Activated T-cell treated with anti-CD3 and anti-CD28 coated beads, Interleukin-2, amount 50 U/mL, for 1 hour (primary cell): Measurements from ENCODE around the gene ATXN3.
"Not testable (repeated sequence)": the region's sequence is repeated elsewhere in the genome, so short reads cannot be mapped to it uniquely, and the experiment has no call there.

Experiments
- DNase-seq: peaks from one replicate; pipeline ENCODE4 v3.0.0-alpha.2; 2020

Gene ATXN3

DNA sequence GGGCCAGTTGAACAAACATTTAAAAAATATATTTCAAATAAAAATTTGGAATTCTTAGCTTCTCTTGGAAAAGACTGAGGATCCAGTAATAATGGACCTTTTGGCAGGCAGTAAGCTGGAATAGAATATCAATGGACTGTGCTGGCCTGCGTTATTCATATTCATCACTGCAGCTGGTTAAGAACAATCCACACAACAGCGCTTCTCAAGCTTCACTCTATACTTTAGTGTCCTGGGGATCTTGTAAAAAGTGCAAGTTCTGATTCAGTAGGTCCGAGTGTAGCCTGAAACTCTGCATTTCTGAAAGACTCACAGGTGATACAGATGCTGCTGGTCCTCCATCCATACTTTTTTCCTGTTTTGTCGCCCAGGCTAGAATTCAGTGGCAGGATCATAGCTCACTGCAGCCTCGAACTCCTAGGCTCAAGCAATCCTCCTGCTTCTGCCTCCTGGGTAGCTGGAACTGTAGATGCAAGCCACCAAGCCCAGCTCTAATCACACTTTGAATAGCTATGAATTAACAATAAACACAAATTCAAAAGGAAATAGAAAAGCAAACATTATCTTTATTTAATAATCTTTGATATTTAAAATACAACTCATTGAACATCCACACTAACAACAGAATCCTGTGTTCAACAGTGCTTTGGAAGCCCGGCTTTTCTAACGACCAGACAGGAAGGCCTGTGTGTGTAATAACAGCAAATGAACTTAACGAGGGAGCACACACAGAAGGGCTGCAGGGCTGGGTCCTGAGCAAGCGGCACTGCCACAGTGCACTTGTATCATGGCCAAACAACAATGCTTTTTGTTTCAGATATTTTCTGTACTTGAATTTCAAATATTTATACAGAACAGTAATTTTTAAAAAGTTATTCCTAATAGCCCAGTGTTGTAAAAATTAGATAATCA is 48.1 kb downstream of the ATXN3 start:
- no peak for DNase-seq

DNA sequence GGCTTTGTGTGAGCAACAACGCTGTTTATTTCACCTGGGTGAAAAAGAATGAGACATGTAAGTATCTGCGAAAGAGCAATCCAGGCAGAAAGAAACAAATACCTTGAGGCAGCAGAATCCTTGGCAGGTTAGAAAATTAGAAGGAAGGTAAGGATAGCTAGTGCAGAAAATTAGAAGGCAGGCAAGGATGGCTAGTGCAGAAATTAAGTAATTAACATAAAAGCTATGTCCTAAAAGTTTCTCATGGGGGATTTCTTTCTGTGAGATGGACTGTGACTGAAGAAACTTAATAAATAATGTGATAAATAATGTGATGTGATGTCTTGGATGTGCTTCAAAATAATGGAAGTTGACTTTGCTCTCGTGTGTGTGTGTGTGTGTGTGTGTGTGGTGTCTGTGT is 56.6 kb downstream of the ATXN3 start:
- no peak for DNase-seq

DNA sequence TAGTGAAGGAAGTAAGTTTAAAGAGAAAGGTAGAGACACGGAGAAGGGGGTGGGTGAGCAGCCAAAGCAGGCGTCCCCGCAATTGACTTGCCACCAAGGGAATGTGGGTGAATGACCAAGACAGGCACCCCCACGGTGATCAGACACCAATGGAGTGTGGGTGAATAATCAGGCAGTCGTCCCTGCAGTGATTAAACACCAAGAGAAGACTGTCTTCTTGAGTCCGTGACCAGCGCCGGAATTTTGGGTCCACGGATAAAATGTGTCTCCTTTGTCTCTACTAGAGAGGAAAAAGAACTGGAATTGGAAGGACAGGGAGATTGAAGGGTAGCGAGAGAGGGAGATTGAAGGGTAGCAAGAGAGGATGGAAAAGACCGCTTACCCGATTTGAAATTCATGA is 57.2 kb downstream of the ATXN3 start:
- not testable (repeated sequence) for DNase-seq

DNA sequence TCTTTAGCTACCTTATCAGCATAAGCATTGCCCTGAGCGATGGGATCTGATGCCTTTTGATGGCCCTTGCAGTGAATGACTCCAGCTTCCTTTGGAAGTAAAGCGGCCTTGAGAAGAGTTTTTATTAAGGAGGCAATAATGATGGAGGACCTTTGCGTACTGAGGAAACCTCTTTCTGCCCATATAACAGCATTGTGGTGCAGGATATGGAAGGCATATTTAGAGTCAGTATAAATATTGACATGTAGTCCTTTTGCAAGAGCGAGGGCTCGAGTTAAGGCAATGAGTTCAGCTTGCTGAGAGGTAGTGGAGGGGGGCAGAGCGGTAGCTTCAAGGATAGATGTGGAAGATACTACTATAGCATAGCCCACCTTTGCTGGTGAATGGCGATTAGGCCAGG is 60.5 kb downstream of the ATXN3 start:
- DNase-seq = not testable (repeated sequence)

DNA sequence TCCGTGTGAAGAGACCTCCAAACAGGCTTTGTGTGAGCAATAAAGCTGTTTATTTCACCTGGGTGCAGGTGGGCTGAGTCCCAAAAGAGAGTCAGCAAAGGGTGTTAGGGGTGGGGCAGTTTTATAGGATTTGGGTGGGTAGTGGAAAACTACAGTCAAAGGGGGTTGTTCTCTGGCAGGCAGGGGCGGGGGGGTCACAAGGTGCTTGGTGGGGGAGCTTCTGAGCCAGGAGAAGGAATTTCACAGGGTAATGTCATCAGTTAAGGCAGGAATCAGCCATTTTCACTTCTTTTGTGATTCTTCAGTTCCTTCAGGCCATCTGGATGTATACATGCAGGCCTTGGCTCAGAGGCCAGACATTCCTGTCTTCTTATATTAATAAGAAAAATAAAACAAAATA is 64.6 kb downstream of the ATXN3 start:
- not testable (repeated sequence) for DNase-seq

DNA sequence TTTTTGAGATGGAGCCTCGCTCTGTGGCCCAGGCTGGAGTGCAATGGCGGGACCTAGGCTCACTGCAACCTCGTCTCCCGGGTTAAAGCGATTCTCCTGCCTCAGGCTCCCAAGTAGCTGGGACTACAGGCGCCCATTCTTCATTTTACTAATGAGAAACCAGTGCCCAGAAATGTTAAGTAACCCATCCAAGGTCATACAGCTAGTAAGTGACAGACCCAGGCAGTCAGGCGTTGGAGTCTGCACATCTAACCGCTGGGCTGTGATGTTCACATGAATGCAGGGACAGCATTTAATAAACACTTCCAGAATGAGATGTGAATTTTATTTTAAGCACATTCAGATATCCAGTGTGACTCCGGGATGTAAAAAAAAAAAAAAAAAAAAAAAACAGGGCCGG is 65.2 kb downstream of the ATXN3 start:
- no peak for DNase-seq

DNA sequence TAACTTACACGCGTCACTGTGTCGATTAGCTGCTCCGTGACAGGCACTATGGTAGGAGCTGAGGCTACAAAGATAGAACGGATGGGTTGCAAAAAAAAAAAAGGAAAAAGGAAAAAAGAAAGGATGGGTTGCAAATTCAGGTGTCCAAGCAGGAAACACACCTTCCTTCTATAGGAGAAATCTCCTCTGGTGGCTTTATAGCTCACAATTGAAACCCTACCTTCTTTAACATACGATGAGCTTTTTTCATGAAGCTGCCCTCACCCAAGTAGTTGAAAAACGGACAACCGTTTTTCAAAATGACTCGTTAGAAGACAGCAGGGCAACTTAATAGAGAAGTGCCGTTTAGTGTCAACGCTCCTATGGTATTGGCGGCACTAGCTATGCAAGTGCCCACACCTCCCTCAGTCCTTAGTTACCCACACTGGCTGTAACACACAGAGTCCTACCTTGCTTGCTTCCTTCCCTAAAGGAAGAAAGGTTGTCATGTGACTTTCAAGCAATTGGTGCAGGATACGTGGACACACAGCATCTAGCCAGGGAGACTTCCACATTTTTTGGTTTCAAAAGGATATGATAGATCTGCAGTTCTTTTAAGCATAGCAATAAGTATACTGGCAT is 65.8 kb downstream of the ATXN3 start:
- no peak for DNase-seq

DNA sequence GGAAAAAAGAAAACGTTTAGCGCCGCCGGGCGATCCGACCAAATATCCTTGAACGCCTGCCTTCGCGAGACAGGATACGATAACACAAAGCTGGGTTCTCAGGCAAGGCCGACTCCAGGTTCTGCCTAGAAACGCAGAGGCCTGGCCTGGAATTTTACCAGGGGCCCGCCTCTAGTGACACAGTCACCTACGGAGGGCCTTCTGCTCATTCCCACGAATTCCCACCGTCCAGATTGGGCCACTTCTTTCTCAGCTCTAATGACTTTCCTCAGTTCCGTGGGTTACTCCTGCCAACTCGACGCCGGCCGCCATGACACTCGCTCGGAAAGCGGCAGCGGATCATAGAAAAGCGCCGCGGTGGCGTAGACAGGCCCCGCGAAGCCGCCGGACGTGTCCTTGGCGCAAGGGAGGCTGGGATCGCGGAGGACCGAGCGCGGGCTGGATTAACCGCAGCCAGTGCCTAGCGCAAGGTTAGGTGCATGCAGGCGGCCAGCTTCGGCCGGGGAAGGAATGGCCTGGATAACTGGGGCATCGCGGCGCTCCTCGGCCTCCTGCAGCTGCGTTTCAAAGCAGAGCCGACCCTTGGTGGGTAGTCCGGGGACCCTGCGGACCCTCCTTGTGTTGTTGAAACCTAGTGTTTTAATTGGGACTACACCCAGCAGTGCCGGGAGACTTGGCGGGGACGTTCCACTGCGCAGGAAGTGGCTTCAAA is 66.5 kb downstream of the ATXN3 start, which contains the start of gene TRIP11:
TSS of gene TRIP11 (minus strand) at position 341 of the 712 bp plus-strand sequence. CDS start 374 bp downstream, outside the sequence.
- peak; percentile 95 for DNase-seq

DNA sequence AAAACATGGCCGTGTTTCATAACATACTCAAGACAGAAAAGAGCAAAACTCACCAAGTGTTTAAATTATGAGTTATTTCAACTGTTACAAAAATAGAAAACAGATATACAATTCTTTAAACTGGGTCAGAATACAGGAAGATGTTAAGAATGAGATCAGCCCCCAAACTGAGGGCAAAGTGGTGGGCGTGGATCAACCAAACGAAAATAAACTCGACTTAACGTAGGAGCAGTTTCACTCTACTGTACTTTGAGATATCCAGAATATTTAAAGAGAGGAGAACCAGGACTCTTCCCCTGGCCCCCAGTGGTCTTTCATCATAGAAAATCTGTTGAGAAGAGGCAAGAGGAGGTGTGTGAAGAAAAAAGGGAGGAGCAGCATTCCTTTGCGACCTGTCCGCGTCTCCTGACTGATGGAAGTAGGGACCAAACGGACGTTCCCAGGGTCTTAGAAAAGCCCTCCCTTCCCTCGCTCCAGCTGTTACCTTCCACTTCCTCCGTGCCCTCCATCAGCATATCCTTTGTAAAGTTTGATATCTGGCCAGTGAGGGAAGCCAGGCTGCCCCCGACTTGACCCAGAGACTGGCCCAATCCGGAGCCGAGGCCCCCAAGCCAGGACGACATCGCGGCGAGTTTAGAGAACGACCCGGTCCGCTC is 67.2 kb downstream of the ATXN3 start:
- DNase-seq = no peak

DNA sequence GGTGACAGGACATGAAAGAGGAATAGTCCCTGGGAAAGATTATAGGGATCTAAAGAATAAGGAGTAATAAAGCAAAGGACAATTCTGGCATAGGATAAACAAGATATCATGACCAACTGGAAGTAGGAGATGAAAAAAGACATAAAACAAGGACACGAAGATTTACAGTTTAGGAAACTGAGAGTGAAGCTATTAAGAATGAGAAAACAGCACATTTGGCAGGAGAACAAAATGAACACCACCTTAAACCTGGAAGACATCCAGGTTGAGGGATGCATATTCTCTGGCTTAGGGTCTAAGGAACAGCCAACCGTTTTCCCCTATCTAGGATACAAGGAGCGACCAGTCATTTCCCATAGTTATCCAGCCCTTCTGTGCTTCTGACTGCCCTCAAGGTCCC is 68.4 kb downstream of the ATXN3 start:
- no peak for DNase-seq

DNA sequence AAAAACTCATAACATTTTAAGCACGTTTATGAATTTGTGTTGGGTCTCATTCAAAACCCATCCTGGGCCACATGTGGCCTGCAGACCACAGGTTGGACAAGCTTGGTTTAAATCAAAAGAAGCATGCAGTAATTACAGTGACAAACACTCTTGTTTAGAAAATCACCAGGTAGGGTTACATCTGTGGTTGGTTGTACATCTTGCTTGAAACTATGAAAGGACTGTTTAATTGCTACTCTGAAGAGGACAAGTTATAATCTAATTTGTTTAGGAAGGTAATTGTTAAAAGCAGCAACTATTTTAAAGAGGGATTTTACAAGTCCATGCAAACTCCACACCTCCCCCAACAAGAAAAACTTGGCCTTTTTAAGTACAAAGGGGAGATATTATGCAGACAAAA is 70.5 kb downstream of the ATXN3 start:
- no peak for DNase-seq

DNA sequence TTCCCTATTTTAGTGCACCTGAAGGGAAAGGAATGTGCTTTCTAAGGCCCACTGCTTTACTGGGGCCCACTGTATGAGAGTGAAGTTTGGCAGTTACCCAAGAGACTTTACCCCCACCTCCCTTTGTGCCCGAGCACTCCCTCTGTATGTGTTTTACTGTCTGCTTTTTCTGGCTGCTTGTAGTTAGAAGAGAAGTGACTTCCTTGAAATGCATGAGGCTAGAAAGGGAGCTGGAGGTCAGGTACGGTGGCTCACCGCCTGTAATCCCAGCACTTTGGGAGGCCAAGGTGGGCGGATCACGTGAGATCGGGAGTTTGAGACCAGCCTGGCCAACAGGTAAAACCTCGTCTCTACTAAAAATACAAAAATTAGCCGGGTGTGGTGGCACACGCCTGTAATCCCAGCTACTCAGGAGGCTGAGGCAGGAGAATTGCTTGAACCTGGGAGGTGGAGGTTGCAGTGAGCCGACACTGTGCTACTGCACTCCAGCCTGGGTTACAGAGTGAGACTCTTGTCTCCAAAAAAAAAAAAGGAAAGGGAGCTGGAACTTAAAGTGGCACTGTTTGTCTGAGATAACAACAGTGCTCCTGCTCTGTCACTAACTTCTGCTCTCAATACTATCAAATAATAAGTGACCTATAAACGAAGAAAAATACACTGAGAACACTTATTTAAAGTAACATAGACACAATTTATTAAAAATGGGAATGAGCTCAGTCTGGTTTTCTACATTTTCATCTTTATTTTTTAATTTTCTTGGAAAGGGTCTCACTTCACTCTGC is 72.3 kb downstream of the ATXN3 start:
- DNase-seq = no peak

DNA sequence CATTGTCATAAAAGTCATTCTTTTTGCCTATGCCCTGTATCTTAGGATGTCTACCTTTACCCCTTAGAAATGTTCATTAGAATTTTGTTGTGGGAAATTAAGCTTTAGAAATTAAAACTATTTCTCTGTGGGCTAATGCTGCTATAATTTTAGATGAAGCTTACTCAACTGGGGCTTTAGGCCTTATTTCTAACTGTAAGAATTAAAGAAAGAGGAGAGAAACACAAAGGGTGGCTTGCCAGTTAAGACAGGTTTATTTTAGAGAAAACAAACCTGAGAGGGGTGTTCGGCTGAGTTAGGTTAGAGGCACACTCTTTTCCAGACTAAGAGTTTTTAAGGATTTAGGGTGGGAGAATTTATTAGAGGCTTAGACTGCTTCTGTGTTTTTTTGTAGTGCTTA is 72.9 kb downstream of the ATXN3 start:
- DNase-seq = no peak

DNA sequence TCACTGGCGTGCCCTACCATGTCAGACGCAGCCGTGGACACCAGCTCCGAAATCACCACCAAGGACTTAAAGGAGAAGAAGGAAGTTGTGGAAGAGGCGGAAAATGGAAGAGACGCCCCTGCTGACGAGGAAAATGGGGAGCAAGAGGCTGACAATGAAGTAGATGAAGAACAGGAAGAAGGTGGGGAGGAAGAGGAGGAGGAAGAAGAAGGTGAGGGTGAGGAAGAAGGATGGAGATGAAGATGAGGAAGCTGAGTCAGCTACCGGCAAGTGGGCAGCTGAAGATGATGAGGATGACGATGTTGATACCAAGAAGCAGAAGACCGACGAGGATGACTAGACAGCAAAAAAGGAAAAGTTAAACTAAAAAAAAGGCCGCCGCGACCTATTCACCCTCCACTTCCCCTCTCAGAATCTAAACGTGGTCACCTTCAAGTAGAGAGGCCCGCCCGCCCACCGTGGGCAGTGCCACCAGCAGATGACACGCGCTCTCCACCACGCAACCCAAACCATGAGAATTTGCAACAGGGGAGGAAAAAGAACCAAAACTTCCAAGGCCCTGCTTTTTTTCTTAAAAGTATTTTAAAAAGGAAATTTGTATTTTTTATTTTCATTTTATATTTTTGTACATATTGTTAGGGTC is 79.7 kb downstream of the ATXN3 start:
- no peak for DNase-seq

DNA sequence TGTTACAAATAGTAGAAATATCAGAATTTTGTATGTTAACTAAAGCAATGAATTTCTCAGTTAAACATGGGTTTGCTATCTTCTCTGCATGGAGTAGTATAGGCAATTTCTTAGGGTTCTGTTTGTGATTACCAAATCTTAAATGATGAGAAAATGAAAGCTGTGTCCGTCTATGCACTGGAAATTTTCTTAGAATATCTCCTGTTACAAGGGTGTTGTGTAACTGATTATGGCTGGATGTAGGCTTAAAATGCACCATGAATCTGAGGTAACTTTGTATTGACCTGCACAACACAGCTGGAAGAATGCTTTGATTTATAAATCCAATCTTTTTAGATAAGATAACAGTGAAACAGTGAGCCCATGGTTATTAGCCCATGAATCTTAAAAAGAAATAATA is 84.3 kb downstream of the ATXN3 start:
- no peak for DNase-seq

DNA sequence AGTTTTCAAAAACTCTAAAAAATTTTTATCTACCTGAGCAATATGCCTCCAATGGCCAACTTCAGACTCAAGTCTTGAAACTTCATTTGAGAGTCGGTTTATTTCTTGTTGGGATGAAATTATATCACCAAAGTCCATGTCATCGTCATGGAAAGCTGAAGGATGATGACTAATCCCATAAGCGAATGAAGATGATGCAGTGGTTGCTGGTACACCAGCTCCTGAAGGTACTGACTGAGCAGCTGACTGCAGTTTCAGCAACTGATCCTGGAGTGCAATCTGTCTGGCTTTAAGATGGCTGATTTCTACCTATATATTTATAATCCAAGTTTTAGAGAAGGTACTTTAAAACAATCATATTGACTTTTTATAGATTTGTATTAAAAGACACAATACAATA is 84.9 kb downstream of the ATXN3 start:
- DNase-seq = no peak

DNA sequence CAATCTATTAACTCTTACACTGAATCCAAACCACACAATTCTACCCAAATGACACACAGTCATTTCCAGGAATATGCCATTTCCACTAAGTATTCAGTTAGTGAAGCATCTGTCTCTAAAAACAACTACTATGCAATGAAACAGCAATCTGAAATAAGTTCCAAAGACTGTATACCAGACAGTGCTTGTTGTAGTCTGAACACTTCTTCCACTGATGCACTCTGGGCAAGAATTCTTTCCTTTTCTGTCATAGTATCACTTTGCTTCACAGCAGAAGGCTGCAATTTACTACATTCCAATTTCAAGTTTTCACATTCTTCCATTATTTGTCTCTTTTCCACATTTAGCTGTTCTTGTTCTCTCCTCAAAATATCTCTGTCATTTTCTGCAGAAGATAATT is 92.3 kb downstream of the ATXN3 start:
- no peak for DNase-seq

DNA sequence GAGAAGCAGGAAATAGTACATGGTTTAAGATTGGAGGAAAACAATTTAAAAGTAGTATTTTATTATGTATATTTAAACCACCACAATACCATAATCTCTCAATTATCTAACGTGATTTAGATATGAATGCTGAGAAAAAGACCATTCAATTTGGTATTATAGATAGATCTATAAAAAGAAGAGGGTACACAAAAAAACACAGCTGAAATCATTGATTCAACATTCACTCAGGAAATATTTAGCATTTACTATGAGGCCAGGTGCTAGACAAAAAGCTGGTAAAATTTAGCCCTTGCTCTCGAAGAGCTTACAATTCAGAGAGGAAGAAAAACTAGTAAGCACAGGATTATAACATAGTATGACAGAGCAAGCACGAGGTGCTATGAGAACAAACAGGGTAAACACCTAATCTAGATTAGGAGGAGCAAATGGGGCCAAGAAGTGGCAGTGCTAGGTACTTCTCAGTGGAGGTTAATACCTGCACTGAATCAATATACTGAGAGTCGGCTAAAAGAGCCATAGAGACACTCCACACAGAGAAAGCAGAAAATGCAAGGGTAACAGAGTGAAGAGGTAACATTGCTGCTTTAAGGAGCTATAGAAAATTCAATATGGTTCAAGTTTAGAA is 94.1 kb downstream of the ATXN3 start:
- no peak for DNase-seq

DNA sequence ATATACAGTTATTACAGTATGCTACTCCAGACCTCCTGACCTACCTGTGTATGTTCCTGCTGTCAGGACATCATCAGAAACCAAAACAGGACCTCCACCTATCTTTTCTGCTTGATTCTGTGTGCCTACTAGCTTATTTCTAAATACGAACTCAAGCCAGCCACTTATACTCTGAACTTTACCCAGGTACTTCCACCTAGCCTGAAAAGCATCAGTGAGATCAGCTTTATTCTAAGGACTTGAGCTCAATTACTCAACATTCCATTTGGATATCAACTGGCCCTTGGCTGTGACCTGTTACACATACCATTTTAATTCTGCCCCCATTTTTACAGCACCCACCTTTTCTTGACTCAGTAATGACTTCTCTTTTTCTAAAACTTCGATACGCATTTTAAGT is 95.7 kb downstream of the ATXN3 start:
- DNase-seq = no peak

DNA sequence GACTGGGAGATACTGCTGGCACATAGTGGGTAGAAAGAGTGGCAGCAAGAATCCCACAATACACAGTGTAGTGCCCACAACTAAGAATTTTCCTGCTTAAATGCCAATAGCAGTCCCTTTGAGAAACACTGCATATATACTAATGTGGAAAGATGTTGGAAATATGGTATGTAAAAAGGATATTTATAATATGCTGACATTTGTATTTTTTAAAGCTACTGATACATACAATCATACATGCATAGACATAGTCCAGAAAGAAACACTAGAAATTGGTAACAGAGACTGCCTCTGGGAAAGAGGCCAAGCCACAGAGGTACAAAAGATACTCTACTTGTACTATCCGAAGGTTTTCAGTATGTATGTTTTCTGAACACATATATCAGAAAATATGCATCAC is 96.8 kb downstream of the ATXN3 start:
- DNase-seq = no peak
